GM23338 (cell line): ENCODE measurements around the gene ERCC5. TPM values are rescaled to one million over a fixed set of nuclear protein-coding genes. Genes with fewer than 3 reads are reported as not detected.

ENCODE experiments used
- ATAC-seq: fragments of 200-7000 bp; cut with Tn5 transposase; 3 replicates; pipeline ENCODE4 v1.9.1; 2020
- DNase-seq: peaks from one replicate; pipeline ENCODE4 v3.0.0-alpha.2; 2015; ENCODE audit warnings: low spot score
- H2AFZ ChIP-seq: fragments of 200-600 bp; sonication (generic); 2 replicates; pipeline ENCODE4 v1.8.0; 2016; ENCODE audit warnings: antibody characterized with exemption, mild to moderate bottlenecking, moderate library complexity
- H3F3A ChIP-seq: fragments of 200-600 bp; sonication (generic); replicated peaks from 2 replicates; pipeline ENCODE4 v1.8.0; 2017; ENCODE audit warnings: antibody characterized with exemption, mixed run types, low read depth
- H3K27ac ChIP-seq: fragments of 200-600 bp; sonication (generic); 2 replicates; pipeline ENCODE4 v1.6.1; 2016; ENCODE audit warnings: low read depth
- H3K27me3 ChIP-seq: fragments of 200-600 bp; sonication (generic); 2 replicates; pipeline ENCODE4 v1.8.0; 2016; ENCODE audit warnings: mild to moderate bottlenecking, mixed run types, moderate library complexity; ENCODE audit not compliant: insufficient read depth
- H3K36me3 ChIP-seq: fragments of 200-600 bp; sonication (generic); 2 replicates; pipeline ENCODE4 v1.8.0; 2016; ENCODE audit warnings: mild to moderate bottlenecking; ENCODE audit not compliant: insufficient read depth
- H3K4me1 ChIP-seq: fragments of 200-600 bp; sonication (generic); 2 replicates; pipeline ENCODE4 v1.8.0; 2016; ENCODE audit warnings: mild to moderate bottlenecking, moderate library complexity; ENCODE audit not compliant: insufficient read depth
- H3K4me2 ChIP-seq: fragments of 200-600 bp; sonication (generic); 2 replicates; pipeline ENCODE4 v1.7.1; 2017; ENCODE audit warnings: mixed run types
- H3K4me3 ChIP-seq: fragments of 200-600 bp; sonication (generic); 2 replicates; pipeline ENCODE4 v1.6.1; 2016; ENCODE audit warnings: mixed run types
- H3K79me2 ChIP-seq: fragments of 200-600 bp; sonication (generic); replicated peaks from 2 replicates; pipeline ENCODE4 v1.8.0; 2017; ENCODE audit warnings: mild to moderate bottlenecking; ENCODE audit not compliant: insufficient read depth
- H3K9me2 ChIP-seq: fragments of 200-600 bp; sonication (generic); 2 replicates; pipeline ENCODE4 v1.8.0; 2017; ENCODE audit not compliant: insufficient read depth
- H4K20me1 ChIP-seq: fragments of 200-600 bp; sonication (generic); replicated peaks from 2 replicates; pipeline ENCODE4 v1.8.0; 2017; ENCODE audit warnings: mild to moderate bottlenecking; ENCODE audit not compliant: insufficient read depth
- H3K27ac Mint-ChIP-seq: 2 replicates; pipeline ENCODE4 v1.8.0; 2020; ENCODE audit warnings: inconsistent platforms, mild to moderate bottlenecking, moderate library complexity, mixed read lengths
- H3K27me3 Mint-ChIP-seq: 3 replicates; pipeline ENCODE4 v1.8.0; 2022; ENCODE audit warnings: low read depth, mild to moderate bottlenecking, moderate library complexity, mixed read lengths, inconsistent platforms; ENCODE audit not compliant: insufficient read depth, poor library complexity
- H3K36me3 Mint-ChIP-seq: 3 replicates; pipeline ENCODE4 v1.8.0; 2021; ENCODE audit warnings: low read depth, mild to moderate bottlenecking, inconsistent platforms, moderate library complexity, mixed read lengths
- H3K4me1 Mint-ChIP-seq: 3 replicates; pipeline ENCODE4 v1.8.0; 2020; ENCODE audit warnings: mild to moderate bottlenecking, inconsistent platforms, mixed read lengths
- H3K4me3 Mint-ChIP-seq: 3 replicates; pipeline ENCODE4 v1.8.0; 2021; ENCODE audit warnings: moderate library complexity, mild to moderate bottlenecking, inconsistent platforms, mixed read lengths
- H3K9me3 Mint-ChIP-seq: 3 replicates; pipeline ENCODE4 v1.8.0; 2020; ENCODE audit warnings: moderate library complexity, mild to moderate bottlenecking, inconsistent platforms, mixed read lengths
- CTCF ChIP-seq, 2 experiments: fragments of 200-600 bp in 1 of 2; sonication (generic) in 1 of 2; conservative IDR thresholded peaks; 2 replicates each; pipeline versions ENCODE4 v1.5.1 to v1.6.1; 2016 to 2017; ENCODE audit warnings: antibody characterized with exemption in 2 of 2, low read depth in 2 of 2, mild to moderate bottlenecking in 2 of 2, moderate library complexity in 1 of 2
- ETS1 ChIP-seq: IDR thresholded peaks from 2 replicates; pipeline ENCODE4 v1.6.1; 2016; ENCODE audit warnings: antibody characterized with exemption
- NANOG ChIP-seq: IDR thresholded peaks from 2 replicates; pipeline ENCODE4 v1.6.1; 2016; ENCODE audit warnings: antibody characterized with exemption, borderline replicate concordance
- STAT1 ChIP-seq: IDR thresholded peaks from one replicate; pipeline ENCODE4 v1.6.1; 2016; ENCODE audit warnings: antibody characterized with exemption; ENCODE audit not compliant: unreplicated experiment
- ZNF462 ChIP-seq: fragments of 250-450 bp; sonication (Bioruptor Pico); IDR thresholded peaks from 2 replicates; pipeline ENCODE4 v1.5.0; 2020; ENCODE audit warnings: mild to moderate bottlenecking, moderate library complexity
- polyA plus RNA-seq: library from polyadenylated mRNA; unstranded; fragments of >200 nt; fragmentation: Nextera tagmentation; extraction: Ambion mirVana; gene quantifications from 2 replicates; pipeline ENCODE4 v1.2.1, GENCODE V29; 2016
- total RNA-seq: library from RNA; depleted of rRNA; stranded (reverse); fragments of >200 nt; shearing (Covaris generic); gene quantifications from 2 replicates; pipeline ENCODE4 v1.2.3, GENCODE V29; 2014

Gene ERCC5
- total and polyA plus RNA-seq, 2 experiments from 2014 or later: 25.4 to 26.2 TPM

DNA sequence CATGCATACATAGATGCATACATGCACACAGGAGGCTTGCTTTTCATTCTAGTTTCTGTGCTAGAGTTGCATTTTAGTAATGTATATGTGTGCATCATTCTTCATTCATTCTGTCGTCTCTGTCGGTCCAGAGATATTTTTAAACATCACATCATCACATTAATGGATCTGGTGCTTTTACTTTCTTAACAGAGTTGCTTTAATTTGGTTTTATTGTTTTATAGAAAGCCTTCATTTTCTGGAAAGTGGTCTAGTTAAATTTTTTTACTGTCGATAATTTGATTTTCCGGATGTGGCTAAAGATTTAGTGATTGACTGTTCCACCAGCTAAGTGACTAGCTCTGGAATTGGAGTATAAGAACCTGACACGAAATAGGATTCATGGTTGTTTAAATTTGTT is 30.0 kb upstream of the ERCC5 start (continued):
- TF ChIP-seq ZNF462 (CRISPR knock-in tag): no peak
- TF ChIP-seq NANOG: no peak
- TF ChIP-seq STAT1: no peak
- TF ChIP-seq CTCF (conservative IDR thresholded peaks at IDR 0.05; ENCODE audit: low read depth in 2 of 2): no peak

DNA sequence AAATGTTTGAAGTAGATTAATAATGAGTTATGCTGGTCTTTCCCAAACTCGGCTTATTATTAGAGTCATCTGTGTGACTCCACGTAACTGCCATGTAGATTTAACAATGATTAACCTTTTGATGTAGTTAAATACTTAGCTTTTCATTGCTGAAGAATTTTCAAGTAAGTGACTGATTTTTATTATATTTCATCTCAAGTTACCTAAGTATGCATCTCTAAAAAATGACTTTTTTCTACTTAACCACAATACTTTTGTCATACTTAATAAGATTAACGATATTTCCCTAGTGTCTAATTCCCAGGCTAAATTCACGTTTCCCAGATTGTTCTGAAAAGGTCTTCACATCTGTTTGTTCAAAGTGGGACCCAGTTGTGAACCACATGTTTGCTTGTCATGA is 29.1 kb upstream of the ERCC5 start:
- no peaks in the 10 kb centered on the region for H3K79me2 ChIP-seq
- no peak overlapping the region for H2AFZ ChIP-seq
- no peak overlapping the region for H3K27ac Mint-ChIP-seq

More for the DNA sequence above, 29.1 kb upstream of the ERCC5 start:
- Mint-ChIP-seq H3K4me3 (no peak overlapping the region), H3K27me3 (no peaks in the 10 kb centered on the region), H3K9me3 (peaks cover 5% of the 10 kb centered on the region; the same call in 1 of the 3 replicates), H3K4me1 (0 out of 3 replicates have a peak, but pooled peaks cover 3% of the 10 kb centered on the region), H3K36me3 (peaks cover 5% of the 10 kb centered on the region; the same call in 2 of the 3 replicates)
- H3K27me3 ChIP-seq: no peaks in the 10 kb centered on the region
- H3K9me2 ChIP-seq: no peaks in the 10 kb centered on the region
- no peaks in the 10 kb centered on the region for H3K4me1 ChIP-seq
- DNase-seq (no peak), ATAC-seq (no peak)
- H3K27ac ChIP-seq: no peak overlapping the region
- TF ChIP-seq ETS1 (no peak), NANOG (no peak)
- no peaks in the 10 kb centered on the region for H4K20me1 ChIP-seq
- H3K36me3 ChIP-seq: no peaks in the 10 kb centered on the region
- H3K4me2 ChIP-seq: no peak overlapping the region
- H3K4me3 ChIP-seq: no peak overlapping the region
- H3F3A ChIP-seq: no peaks in the 10 kb centered on the region
